ENCODE measurements around the gene STK40.

Gene STK40

DNA sequence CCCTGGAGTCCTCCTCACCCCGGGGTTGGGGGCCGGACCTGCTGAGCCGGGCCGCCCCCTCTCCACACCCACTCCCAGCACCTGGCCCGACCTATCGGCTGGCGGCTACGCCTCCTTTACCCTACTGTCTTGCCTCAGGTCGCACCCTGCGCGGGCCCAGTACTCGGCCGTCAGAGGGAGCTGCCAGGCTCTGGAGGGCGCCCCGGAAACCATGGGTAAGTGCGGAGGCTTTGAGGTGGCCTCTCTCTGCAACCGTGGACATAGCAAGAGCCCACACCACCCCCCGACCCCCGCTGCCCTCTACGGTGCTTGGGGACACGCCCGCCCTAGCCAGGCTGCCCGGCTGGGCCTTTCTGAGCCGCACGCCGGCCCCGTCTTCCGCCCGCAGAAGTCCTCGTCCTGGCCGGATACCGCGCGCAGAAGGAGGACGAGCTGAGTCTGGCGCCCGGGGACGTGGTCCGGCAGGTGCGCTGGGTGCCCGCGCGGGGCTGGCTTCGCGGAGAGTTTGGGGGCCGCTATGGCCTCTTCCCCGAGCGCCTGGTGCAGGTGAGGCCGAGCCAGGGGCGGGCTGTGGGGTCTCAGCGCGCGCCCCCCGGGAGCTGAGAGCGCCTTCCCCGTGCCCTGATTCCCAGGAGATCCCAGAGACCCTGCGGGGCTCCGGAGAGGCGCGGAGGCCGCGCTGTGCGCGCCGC is 79.4 kb downstream of the STK40 start, which contains the start of gene SH3D21:
Gene SH3D21, plus strand, starts transcription at position 159 of the 692 bp plus-strand sequence. Its CDS starts 53 bp downstream, at position 212.
- peak; percentile 71 for DNase-seq

- no peak for DNase-seq
These were observed 79.9 kb downstream of the STK40 start for GRCh38 chr1:36305915-36306209.

GRCh38 chr1:36304970-36305914 is 80.5 kb downstream of the STK40 start:
- no peak for DNase-seq

DNA sequence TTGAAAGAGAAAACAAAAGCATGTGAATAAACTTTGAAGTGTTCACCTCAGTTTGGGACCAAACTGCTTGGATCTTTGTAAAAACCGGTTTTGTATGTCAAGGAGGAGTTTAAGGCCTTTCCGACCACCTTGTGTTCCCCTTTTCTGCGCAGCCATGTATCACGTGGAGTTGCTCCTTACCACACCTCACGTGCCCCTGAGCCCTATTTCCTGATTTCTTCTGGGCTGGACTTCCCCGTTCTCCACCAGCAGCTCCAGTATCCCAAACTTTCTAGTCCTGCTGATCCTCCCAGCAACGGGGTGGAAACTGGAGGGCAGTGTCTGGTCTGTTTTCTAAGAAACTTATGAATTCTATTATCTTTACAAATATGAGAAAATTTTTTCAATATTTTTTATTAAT is 81.2 kb downstream of the STK40 start:
- DNase-seq, result no peak

- no peak for DNase-seq
These were observed 81.9 kb downstream of the STK40 start for GRCh38 chr1:36303650-36304360.

- no peak for DNase-seq
These were observed 82.5 kb downstream of the STK40 start for GRCh38 chr1:36303244-36303643.

- no peak for DNase-seq
These were observed 84.5 kb downstream of the STK40 start for GRCh38 chr1:36301220-36301619.

DNA sequence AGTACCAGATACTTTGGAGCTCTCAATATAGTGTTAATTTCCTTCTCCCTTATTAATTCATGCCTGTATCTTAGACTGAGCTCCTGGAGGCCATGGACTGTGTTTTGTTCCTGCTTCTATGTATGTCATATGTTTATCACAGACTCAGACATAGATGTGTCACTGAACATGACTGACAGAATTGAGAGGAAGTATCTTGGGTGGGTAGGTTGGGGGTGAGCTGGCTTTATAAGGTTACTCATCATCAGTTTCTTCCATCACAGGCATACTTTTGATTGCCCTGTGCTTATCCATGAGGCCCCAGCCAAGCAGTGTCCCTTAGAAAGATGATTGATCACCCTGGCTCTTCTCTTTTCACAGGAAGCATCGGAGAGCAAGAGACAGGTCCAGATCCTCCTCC is 85.2 kb downstream of the STK40 start:
- DNase-seq, result no peak

DNA sequence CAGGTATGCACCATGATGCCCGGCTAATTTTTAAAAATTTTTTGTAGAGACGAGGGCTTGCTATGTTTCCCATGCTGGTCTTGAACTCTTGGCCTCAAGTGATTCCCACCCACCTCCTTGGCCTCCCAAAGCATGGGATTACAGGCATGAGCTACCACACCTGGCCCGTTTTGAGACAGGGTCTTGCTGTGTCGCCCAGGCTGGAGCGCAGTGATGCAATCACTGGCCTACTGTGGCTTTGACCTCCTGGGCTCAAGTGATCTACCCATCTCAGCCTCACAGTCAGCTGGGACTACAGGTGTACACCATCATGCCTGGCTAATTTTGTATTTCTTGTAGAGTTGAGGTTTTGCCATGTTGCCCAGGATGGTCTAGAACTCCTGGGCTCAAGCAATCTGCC is 87.1 kb downstream of the STK40 start:
- no peak for DNase-seq

- no peak for DNase-seq
These were observed 88.7 kb downstream of the STK40 start for GRCh38 chr1:36297062-36297461.

DNA sequence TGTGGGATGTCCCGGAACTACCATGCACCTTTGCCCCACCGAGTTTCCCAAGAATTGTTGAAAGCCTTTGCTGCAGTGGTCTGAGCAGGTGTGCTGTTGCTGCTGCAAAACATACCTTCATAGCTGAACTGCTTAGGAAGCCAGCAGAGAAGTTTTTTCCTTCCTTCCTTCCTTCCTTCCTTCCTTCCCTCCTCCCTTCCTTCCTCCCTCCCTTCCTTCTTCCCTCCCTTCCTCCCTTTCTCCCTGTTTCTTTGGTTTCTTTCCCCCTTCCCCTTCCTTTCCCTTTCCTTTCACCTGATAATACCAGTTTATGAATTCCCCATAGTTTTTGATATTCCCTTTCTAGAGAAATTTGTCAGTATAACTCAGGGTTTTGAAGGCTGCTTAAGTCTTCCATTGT is 90.3 kb downstream of the STK40 start:
- DNase-seq, result no peak
